Measurements from ENCODE around the gene MTR.
"Not testable (repeated sequence)": the region's sequence is repeated elsewhere in the genome, so short reads cannot be mapped to it uniquely, and the experiment has no call there.

Gene MTR

GRCh38 chr1:236907205-236907604 is 112.1 kb downstream of the MTR start:
- no peak overlapping the region for H3K4me3 ChIP-seq (ENCODE audit: low read depth, low read length)
- no peak for TF ChIP-seq CTCF (IDR thresholded peaks at IDR 0.05; ENCODE audit: low read depth, low read length, missing control alignments)
- no peak for DNase-seq (ENCODE audit: low read depth)

GRCh38 chr1:236908669-236909068 is 113.6 kb downstream of the MTR start:
- DNase-seq (ENCODE audit: low read depth) = no peak
- TF ChIP-seq CTCF (IDR thresholded peaks at IDR 0.05; ENCODE audit: low read depth, low read length, missing control alignments) = no peak
- no peak overlapping the region for H3K4me3 ChIP-seq (ENCODE audit: low read depth, low read length)

GRCh38 chr1:236911047-236911446 is 116.0 kb downstream of the MTR start:
- DNase-seq (ENCODE audit: low read depth); H3K4me3 ChIP-seq (ENCODE audit: low read depth, low read length): not testable (repeated sequence)

- DNase-seq (ENCODE audit: low read depth) = no peak
- no peak for TF ChIP-seq CTCF (IDR thresholded peaks at IDR 0.05; ENCODE audit: low read depth, low read length, missing control alignments)
Observed at GRCh38 chr1:236913371-236914037, 118.4 kb downstream of the MTR start.

GRCh38 chr1:236914375-236914774 is 119.3 kb downstream of the MTR start:
- no peak for DNase-seq (ENCODE audit: low read depth)
- TF ChIP-seq CTCF (IDR thresholded peaks at IDR 0.05; ENCODE audit: low read depth, low read length, missing control alignments) = no peak

More at GRCh38 chr1:236913371-236914037, 118.4 kb downstream of the MTR start:
- H3K4me3 ChIP-seq (ENCODE audit: low read depth, low read length) = no peak overlapping the region

GRCh38 chr1:236916131-236916800 is 121.2 kb downstream of the MTR start:
- no peak overlapping the region for H3K4me3 ChIP-seq (ENCODE audit: low read depth, low read length)
- no peak for DNase-seq (ENCODE audit: low read depth)
- no peak for TF ChIP-seq CTCF (IDR thresholded peaks at IDR 0.05; ENCODE audit: low read depth, low read length, missing control alignments)

More at GRCh38 chr1:236914375-236914774, 119.3 kb downstream of the MTR start:
- H3K4me3 ChIP-seq (ENCODE audit: low read depth, low read length) = no peak overlapping the region

GRCh38 chr1:236917448-236917847 is 122.4 kb downstream of the MTR start:
- no peak for DNase-seq (ENCODE audit: low read depth)
- no peak for TF ChIP-seq CTCF (IDR thresholded peaks at IDR 0.05; ENCODE audit: low read depth, low read length, missing control alignments)
- H3K4me3 ChIP-seq (ENCODE audit: low read depth, low read length) = no peak overlapping the region
